KOPT-K1 (cell line): ENCODE measurements around the gene KCP.
"Not testable (repeated sequence)": the region's sequence is repeated elsewhere in the genome, so short reads cannot be mapped to it uniquely, and the experiment has no call there.

Experiments used
- H3K27ac ChIP-seq: fragments of 200-600 bp; sonication (generic); 2 replicates; pipeline ENCODE4 v1.5.1; 2016; ENCODE audit warnings: antibody characterized with exemption, mild to moderate bottlenecking, low read depth, low read length; ENCODE audit not compliant: poor library complexity, severe bottlenecking
- H3K36me3 ChIP-seq: fragments of 200-600 bp; sonication (generic); 2 replicates; pipeline ENCODE4 v1.5.1; 2017; ENCODE audit warnings: antibody characterized with exemption, mild to moderate bottlenecking, low read length, moderate library complexity; ENCODE audit not compliant: insufficient read depth
- H3K9me3 ChIP-seq: fragments of 200-600 bp; sonication (generic); 2 replicates; pipeline ENCODE4 v1.5.1; 2017; ENCODE audit warnings: antibody characterized with exemption, low read length, mild to moderate bottlenecking; ENCODE audit not compliant: insufficient read depth, poor library complexity, severe bottlenecking

KCP gene

GRCh38 chr7:128918016-128918665, 7.6 kb upstream of the KCP start:
- H3K9me3 ChIP-seq: no peaks in the 10 kb centered on the region
- H3K36me3 ChIP-seq: no peaks in the 10 kb centered on the region
- H3K27ac ChIP-seq: no peak overlapping the region

GRCh38 chr7:128917122-128917521, 6.6 kb upstream of the KCP start:
- no peaks in the 10 kb centered on the region for H3K36me3 ChIP-seq
- no peak overlapping the region for H3K27ac ChIP-seq
- no peaks in the 10 kb centered on the region for H3K9me3 ChIP-seq

- Histone ChIP-seq H3K9me3 (no peaks in the 10 kb centered on the region), H3K36me3 (no peaks in the 10 kb centered on the region), H3K27ac (no peak overlapping the region)
Measured at GRCh38 chr7:128916643-128916915, 6.1 kb upstream of the KCP start.

GRCh38 chr7:128915841-128916642, 5.5 kb upstream of the KCP start:
- Histone ChIP-seq H3K27ac (no peak overlapping the region), H3K9me3 (no peaks in the 10 kb centered on the region), H3K36me3 (no peaks in the 10 kb centered on the region)

- Histone ChIP-seq H3K9me3 (no peaks in the 10 kb centered on the region), H3K36me3 (no peaks in the 10 kb centered on the region), H3K27ac (no peak overlapping the region)
Measured at GRCh38 chr7:128915271-128915819, 4.8 kb upstream of the KCP start.

GRCh38 chr7:128914566-128915151, 4.2 kb upstream of the KCP start:
- no peaks in the 10 kb centered on the region for H3K36me3 ChIP-seq
- no peak overlapping the region for H3K27ac ChIP-seq
- no peaks in the 10 kb centered on the region for H3K9me3 ChIP-seq

GRCh38 chr7:128913870-128914565, 3.5 kb upstream of the KCP start:
- Histone ChIP-seq H3K9me3 (no peaks in the 10 kb centered on the region), H3K36me3 (no peaks in the 10 kb centered on the region), H3K27ac (no peak overlapping the region)

- H3K27ac ChIP-seq, H3K9me3 ChIP-seq, H3K36me3 ChIP-seq: not testable (repeated sequence)
Measured at GRCh38 chr7:128912709-128913495, 2.4 kb upstream of the KCP start.

- Histone ChIP-seq H3K27ac (no peak overlapping the region), H3K36me3 (no peaks in the 10 kb centered on the region), H3K9me3 (no peaks in the 10 kb centered on the region)
Measured at GRCh38 chr7:128912281-128912680, 1.8 kb upstream of the KCP start.

- no peak overlapping the region for H3K27ac ChIP-seq
- H3K36me3 ChIP-seq: no peaks in the 10 kb centered on the region
- no peaks in the 10 kb centered on the region for H3K9me3 ChIP-seq
Measured at GRCh38 chr7:128911423-128912031, 1.0 kb upstream of the KCP start.

- no peaks in the 10 kb centered on the region for H3K36me3 ChIP-seq
- H3K9me3 ChIP-seq: no peaks in the 10 kb centered on the region
- no peak overlapping the region for H3K27ac ChIP-seq
Measured at GRCh38 chr7:128909625-128910568, 612 bp downstream of the KCP start.

- H3K9me3 ChIP-seq: no peaks in the 10 kb centered on the region
- H3K27ac ChIP-seq: no peak overlapping the region
- no peaks in the 10 kb centered on the region for H3K36me3 ChIP-seq
Measured at GRCh38 chr7:128908750-128909624, 1.5 kb downstream of the KCP start.
